Gastroesophageal sphincter (tissue), 4 donors: ENCODE results near the gene RMND5A. TPM values are rescaled to one million over a fixed set of nuclear protein-coding genes. Genes with fewer than 3 reads are reported as not detected.

Source experiments
- ATAC-seq: fragments of 150-250 bp; one replicate; pipeline ENCODE4 v1.9.1; 2016; ENCODE audit warnings: mild to moderate bottlenecking, moderate library complexity
- H3K27ac ChIP-seq, 4 donors: fragments of 200-600 bp; sonication (generic) in 3 of 4; 1 replicate in 3 of 4; 2 replicates in 1 of 4; pipeline ENCODE4 v1.5.1; 2016 to 2019
- H3K27me3 ChIP-seq: fragments of 200-600 bp; sonication (generic); one replicate; pipeline ENCODE4 v1.5.1; 2019
- H3K36me3 ChIP-seq, 2 donors: fragments of 200-600 bp; sonication (generic); one replicate each; pipeline ENCODE4 v1.5.1; 2019; ENCODE audit warnings: control low read depth in 1 of 2
- H3K4me1 ChIP-seq, 3 donors: fragments of 200-600 bp; sonication (generic); 1 replicate in 2 of 3; 2 replicates in 1 of 3; pipeline ENCODE4 v1.5.1; 2016 to 2019; ENCODE audit warnings: control low read depth in 2 of 3
- H3K4me3 ChIP-seq, 2 donors: fragments of 200-600 bp; sonication (generic); one replicate each; pipeline ENCODE4 v1.5.1; 2019; ENCODE audit warnings: mild to moderate bottlenecking in 1 of 2, moderate library complexity in 1 of 2
- H3K9me3 ChIP-seq, 3 donors: fragments of 200-600 bp; sonication (generic); one replicate each; pipeline ENCODE4 v1.5.1; 2017 to 2019; ENCODE audit warnings: control low read depth in 2 of 3
- EP300 ChIP-seq: sonication (generic); formaldehyde crosslinking; IDR thresholded peaks from one replicate; pipeline ENCODE4 v1.6.1; 2017; ENCODE audit warnings: antibody characterized with exemption, mild to moderate bottlenecking
- POLR2A ChIP-seq, 2 donors: fragments of 450-650 bp; IDR thresholded peaks; one replicate each; pipeline ENCODE4 v1.6.1; 2017; ENCODE audit warnings: antibody characterized with exemption in 2 of 2, mild to moderate bottlenecking in 2 of 2, moderate library complexity in 1 of 2
- POLR2AphosphoS5 ChIP-seq: sonication (generic); formaldehyde crosslinking; IDR thresholded peaks from one replicate; pipeline ENCODE4 v1.6.1; 2017; ENCODE audit warnings: antibody characterized with exemption
- WGBS, 2 donors: methylation state at CpG; one replicate each; pipeline ENCODE4 v1.1.5; 2018; ENCODE audit warnings: low coverage in 1 of 2; 5-methylcytosine and 5-hydroxymethylcytosine counted together
- total RNA-seq, 4 donors: library from RNA; depleted of rRNA; stranded (reverse); fragments of >200 nt; gene quantifications; one replicate each; pipeline ENCODE4 v1.1.0, GENCODE V29; 2016
- TF ChIP-seq, protein P1 (sequence below), 4 experiments: fragments of 200-600 bp in 2 of 4; fragments of 450-650 bp in 2 of 4; sonication (generic) in 1 of 4; IDR thresholded peaks; one replicate each; pipeline ENCODE4 v1.5.1; 2017 to 2019; ENCODE audit warnings: antibody characterized with exemption in 4 of 4, mild to moderate bottlenecking in 2 of 4, moderate library complexity in 2 of 4

Gene RMND5A
- total RNA-seq, 4 donors from 2014 or later: 44.8 to 75.6 (median 61.1) TPM

DNA sequence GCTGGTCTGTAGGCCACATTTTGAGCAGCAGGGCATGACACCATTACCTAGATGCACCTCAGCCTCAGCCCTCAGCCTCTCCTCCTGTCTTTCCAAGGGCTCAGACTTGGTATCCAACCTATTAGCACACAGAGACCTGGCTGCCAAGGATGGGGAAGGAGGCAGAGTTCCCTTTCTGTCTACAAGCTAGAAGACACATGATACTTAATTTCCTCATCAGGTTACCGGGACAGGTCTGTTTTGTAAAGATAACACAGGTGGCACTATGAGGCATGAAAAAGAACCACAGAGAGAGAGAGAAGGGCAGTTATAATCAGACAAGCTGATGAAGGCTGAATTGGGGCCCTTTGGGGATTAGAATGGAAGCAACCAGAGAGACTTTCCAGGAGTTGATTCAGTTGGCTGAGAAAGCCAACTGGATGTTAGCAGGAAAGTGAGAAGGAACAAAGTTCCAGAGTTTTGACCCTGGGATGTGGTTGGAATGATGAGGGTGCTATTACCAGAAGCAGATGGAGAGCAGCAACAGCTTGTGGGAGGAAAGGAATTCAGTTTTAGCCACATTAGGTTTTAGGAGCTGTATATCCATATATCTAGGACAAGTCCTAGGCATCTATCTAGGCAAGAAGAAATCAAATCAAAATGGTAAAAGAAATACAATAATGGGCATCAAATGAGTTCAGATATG is 46.0 kb upstream of the RMND5A start:
- Histone ChIP-seq H3K27ac (no peak overlapping the region), H3K36me3 (no peaks in the 10 kb centered on the region), H3K27me3 (no peaks in the 10 kb centered on the region), H3K4me3 (no peak overlapping the region), H3K9me3 (no peaks in the 10 kb centered on the region), H3K4me1 (no peaks in the 10 kb centered on the region)
- TF ChIP-seq, protein P1, sequence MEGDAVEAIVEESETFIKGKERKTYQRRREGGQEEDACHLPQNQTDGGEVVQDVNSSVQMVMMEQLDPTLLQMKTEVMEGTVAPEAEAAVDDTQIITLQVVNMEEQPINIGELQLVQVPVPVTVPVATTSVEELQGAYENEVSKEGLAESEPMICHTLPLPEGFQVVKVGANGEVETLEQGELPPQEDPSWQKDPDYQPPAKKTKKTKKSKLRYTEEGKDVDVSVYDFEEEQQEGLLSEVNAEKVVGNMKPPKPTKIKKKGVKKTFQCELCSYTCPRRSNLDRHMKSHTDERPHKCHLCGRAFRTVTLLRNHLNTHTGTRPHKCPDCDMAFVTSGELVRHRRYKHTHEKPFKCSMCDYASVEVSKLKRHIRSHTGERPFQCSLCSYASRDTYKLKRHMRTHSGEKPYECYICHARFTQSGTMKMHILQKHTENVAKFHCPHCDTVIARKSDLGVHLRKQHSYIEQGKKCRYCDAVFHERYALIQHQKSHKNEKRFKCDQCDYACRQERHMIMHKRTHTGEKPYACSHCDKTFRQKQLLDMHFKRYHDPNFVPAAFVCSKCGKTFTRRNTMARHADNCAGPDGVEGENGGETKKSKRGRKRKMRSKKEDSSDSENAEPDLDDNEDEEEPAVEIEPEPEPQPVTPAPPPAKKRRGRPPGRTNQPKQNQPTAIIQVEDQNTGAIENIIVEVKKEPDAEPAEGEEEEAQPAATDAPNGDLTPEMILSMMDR (IDR thresholded peaks at IDR 0.05): no peak
- TF ChIP-seq POLR2AphosphoS5 (no peak), EP300 (no peak), POLR2A (IDR thresholded peaks at IDR 0.05) (no peak)
- WGBS, 2 donors: 100% methylated on average over 1 of the region's 1 CpG; no CpG with 5 or more reads in 1 of the 2 donors
- no peak for ATAC-seq

DNA sequence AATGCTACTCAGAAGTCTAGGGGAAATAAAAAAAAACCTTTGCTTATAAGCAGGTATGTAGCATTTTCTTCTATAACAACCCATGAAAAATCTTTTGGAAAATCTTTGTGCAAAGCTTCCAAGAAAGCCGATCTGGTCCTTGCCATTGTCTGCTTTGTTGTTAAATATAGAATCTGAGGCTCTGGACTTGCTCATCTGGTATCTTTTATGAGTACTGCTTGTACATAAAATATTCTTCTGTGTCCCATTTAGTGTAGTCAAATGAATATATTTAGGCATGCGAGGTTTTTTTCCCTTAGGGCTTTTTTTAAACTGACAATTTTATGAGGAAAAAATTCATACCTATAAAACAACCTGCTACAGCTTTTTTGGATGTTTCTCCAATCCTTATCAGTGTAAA is 45.0 kb upstream of the RMND5A start:
- Histone ChIP-seq H3K4me1 (no peaks in the 10 kb centered on the region), H3K36me3 (no peaks in the 10 kb centered on the region), H3K4me3 (no peak overlapping the region), H3K27me3 (no peaks in the 10 kb centered on the region), H3K27ac (no peak overlapping the region), H3K9me3 (no peaks in the 10 kb centered on the region)
- TF ChIP-seq POLR2AphosphoS5 (no peak), POLR2A (IDR thresholded peaks at IDR 0.05) (no peak), EP300 (no peak)
- TF ChIP-seq, protein P1 (IDR thresholded peaks at IDR 0.05): no peak
- no peak for ATAC-seq
- 21 to 31% methylated on average over 2 of the region's 2 CpGs for WGBS, 2 donors

DNA sequence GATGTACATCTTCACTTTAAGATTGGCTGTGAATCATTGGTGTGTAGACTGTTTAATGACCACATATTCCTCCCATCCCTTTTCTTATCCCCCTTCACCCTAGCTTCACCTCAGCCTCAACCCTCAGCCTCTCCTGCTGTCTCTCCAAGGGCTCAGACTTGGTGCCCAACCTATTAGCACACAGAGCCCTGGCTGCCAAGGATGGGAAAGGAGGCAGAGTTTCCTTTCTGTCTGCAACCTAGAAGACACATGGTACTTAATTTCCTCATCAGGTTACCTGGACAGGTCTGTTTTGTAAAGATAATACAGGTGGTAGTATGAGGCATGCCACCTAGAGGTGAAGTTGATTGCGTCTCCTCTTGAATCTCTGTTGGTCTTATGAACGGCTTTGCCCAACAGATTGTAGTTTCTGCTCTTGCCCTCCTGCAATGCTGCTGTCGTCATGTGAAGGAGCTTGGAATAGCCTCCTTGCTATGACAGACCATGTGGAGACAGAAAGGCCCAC is 44.5 kb upstream of the RMND5A start:
- H3K27ac ChIP-seq: no peak overlapping the region
- H3K27me3 ChIP-seq: no peaks in the 10 kb centered on the region
- no peak for ATAC-seq
- 92% methylated on average over 2 of the region's 3 CpGs; no CpG with 5 or more reads in 1 of the 2 donors for WGBS, 2 donors
- H3K4me3 ChIP-seq: no peak overlapping the region
- H3K36me3 ChIP-seq: no peaks in the 10 kb centered on the region
- no peaks in the 10 kb centered on the region for H3K4me1 ChIP-seq
- H3K9me3 ChIP-seq: no peaks in the 10 kb centered on the region
- no peak for TF ChIP-seq POLR2AphosphoS5
- no peak for TF ChIP-seq POLR2A (IDR thresholded peaks at IDR 0.05)
- TF ChIP-seq, protein P1 (IDR thresholded peaks at IDR 0.05): no peak
- TF ChIP-seq EP300: no peak

DNA sequence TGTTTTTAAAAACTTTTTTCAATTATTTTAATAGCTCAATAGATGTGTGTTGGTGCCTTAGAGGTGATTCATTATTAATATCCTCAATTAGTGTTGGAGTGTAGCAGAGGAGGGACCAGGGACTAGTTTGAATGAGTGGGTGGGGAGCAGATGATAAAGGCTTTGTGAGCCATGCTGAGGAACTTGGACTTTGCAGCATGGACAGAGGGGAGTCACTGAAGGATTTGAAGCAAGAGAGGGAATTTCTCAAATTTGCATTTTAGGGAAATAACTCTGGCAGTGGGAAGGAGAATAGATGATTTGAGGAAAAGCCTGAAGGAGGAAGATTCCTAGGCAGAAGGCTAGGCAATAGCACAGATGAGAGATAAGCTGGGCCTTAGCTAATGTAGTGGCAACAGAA is 42.3 kb upstream of the RMND5A start:
- Histone ChIP-seq H3K27ac (no peak overlapping the region), H3K9me3 (no peaks in the 10 kb centered on the region), H3K4me3 (no peak overlapping the region), H3K4me1 (no peaks in the 10 kb centered on the region), H3K27me3 (no peaks in the 10 kb centered on the region), H3K36me3 (no peaks in the 10 kb centered on the region)
- TF ChIP-seq EP300 (no peak), POLR2AphosphoS5 (no peak), POLR2A (IDR thresholded peaks at IDR 0.05) (no peak)
- TF ChIP-seq, protein P1 (IDR thresholded peaks at IDR 0.05): no peak
- no peak for ATAC-seq

DNA sequence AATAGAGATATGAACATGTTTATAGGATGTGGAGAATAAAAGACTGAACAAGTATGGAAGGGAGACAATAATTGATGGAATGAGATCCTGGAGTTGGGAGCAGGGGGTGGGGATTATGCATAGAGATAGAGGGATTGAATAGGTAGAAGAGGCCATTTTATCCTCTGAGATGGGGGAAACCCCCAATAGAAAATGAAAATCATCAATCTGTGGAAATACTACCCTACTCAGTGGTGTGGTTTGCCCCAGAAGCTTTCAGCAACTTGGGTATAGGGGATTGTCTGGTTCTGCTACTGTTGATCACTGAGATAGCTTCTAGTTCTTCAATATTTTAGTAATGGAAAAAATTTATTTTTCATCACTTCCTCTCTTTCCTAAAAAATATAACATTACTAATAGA is 41.1 kb upstream of the RMND5A start:
- Histone ChIP-seq H3K4me1 (no peaks in the 10 kb centered on the region), H3K36me3 (no peaks in the 10 kb centered on the region), H3K27ac (no peak overlapping the region), H3K9me3 (no peaks in the 10 kb centered on the region), H3K27me3 (no peaks in the 10 kb centered on the region), H3K4me3 (no peak overlapping the region)
- TF ChIP-seq EP300 (no peak), POLR2AphosphoS5 (no peak), POLR2A (IDR thresholded peaks at IDR 0.05) (no peak)
- TF ChIP-seq, protein P1 (IDR thresholded peaks at IDR 0.05): no peak
- no peak for ATAC-seq
